ENCODE results near the gene CFAP68. TPM values are rescaled to one million over a fixed set of nuclear protein-coding genes. Genes with fewer than 3 reads are reported as not detected.
A peak's percentile ranks its signal among the peaks of the same experiment; 100 is the strongest.
"Not testable (repeated sequence)": the region's sequence is repeated elsewhere in the genome, so short reads cannot be mapped to it uniquely, and the experiment has no call there.

Gene CFAP68
- total RNA-seq, 6 experiments from 2014 or later: 10.6 to 22.9 (median 15.7) TPM

DNA sequence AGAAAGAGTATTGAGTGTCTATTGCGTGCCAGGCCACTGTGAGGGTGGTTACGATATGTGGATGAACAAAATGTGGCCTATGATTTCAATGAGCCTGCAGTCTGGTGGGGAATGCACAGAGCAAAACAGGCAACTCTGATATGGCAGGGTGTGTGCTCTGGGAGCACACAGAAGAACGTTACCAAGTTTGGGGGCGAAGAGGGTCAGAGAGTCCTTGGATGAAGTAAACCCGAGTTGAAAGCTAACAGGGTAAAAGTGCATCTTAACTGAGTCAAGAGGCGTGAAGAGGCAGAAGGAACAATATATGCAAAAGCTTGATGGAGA is 258 bp downstream of the CFAP68 start:
- Histone ChIP-seq H3K9me3 (no peaks in the 10 kb centered on the region), H3K27me3 (no peaks in the 10 kb centered on the region), H3K4me3 (peak overlapping the region; percentile 50 to 63 (median 62)), H3K27ac (peak overlapping the region; percentile 83 to 92 (median 91)), H3K36me3 (no peaks in the 10 kb centered on the region), H3K4me1 (peaks cover 0 to 6% (median 0%) of the 10 kb centered on the region in 4 donors)
- ATAC-seq (no peak), DNase-seq (no peak)
- 21% methylated on average over 5 of the region's 6 CpGs for WGBS (ENCODE audit: insufficient coverage, low coverage, low lambda C conversion rate, missing lambda C conversion rate)
- TF ChIP-seq, protein P1, sequence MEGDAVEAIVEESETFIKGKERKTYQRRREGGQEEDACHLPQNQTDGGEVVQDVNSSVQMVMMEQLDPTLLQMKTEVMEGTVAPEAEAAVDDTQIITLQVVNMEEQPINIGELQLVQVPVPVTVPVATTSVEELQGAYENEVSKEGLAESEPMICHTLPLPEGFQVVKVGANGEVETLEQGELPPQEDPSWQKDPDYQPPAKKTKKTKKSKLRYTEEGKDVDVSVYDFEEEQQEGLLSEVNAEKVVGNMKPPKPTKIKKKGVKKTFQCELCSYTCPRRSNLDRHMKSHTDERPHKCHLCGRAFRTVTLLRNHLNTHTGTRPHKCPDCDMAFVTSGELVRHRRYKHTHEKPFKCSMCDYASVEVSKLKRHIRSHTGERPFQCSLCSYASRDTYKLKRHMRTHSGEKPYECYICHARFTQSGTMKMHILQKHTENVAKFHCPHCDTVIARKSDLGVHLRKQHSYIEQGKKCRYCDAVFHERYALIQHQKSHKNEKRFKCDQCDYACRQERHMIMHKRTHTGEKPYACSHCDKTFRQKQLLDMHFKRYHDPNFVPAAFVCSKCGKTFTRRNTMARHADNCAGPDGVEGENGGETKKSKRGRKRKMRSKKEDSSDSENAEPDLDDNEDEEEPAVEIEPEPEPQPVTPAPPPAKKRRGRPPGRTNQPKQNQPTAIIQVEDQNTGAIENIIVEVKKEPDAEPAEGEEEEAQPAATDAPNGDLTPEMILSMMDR (IDR thresholded peaks at IDR 0.05): no peak
- no peak for TF ChIP-seq POLR2A (IDR thresholded peaks at IDR 0.05)
- intact Hi-C loops (cut with DNase I): no loop called here

- Histone ChIP-seq H3K36me3 (no peaks in the 10 kb centered on the region), H3K9me3 (no peaks in the 10 kb centered on the region), H3K27me3 (no peaks in the 10 kb centered on the region), H3K27ac (no peak overlapping the region), H3K4me3 (no peak overlapping the region), H3K4me1 (peaks cover 0 to 6% (median 0%) of the 10 kb centered on the region in 4 donors)
- intact Hi-C loops (cut with DNase I): no loop called here
- ATAC-seq (no peak), DNase-seq (no peak)
- 94% methylated on average over 5 of the region's 5 CpGs for WGBS (ENCODE audit: insufficient coverage, low coverage, low lambda C conversion rate, missing lambda C conversion rate)
- TF ChIP-seq, protein P1 (IDR thresholded peaks at IDR 0.05): no peak
- no peak for TF ChIP-seq POLR2A (IDR thresholded peaks at IDR 0.05)
Observed at GRCh38 chr11:111882202-111882601, 2.9 kb downstream of the CFAP68 start.

- H3K4me3 ChIP-seq; H3K9me3 ChIP-seq; ATAC-seq; H3K4me1 ChIP-seq; H3K36me3 ChIP-seq; DNase-seq; H3K27me3 ChIP-seq; H3K27ac ChIP-seq; intact Hi-C loops (cut with DNase I): not testable (repeated sequence)
- WGBS (ENCODE audit: insufficient coverage, low coverage, low lambda C conversion rate, missing lambda C conversion rate): 91% methylated on average over 4 of the region's 4 CpGs
Observed at GRCh38 chr11:111885053-111885452, 5.7 kb downstream of the CFAP68 start.

DNA sequence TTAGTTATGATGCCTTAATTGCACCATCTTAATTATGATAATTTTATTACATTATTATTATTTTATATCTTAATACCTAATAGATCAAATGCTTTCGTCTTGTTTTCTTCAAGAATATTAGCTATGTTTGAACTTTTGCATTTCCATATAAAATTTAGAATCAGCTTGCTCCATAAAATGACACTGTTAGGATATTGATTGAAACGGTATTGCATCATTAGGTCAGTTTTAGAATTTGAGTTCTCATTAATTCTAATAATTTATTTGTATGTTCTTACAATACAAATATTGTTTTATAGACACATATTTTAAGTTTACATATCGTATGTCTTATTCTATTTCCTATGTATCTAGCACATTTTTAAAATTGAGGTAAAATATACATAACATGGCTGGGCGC is 6.7 kb downstream of the CFAP68 start:
- no peak for TF ChIP-seq POLR2A (IDR thresholded peaks at IDR 0.05)
- TF ChIP-seq, protein P1 (IDR thresholded peaks at IDR 0.05): no peak
- ATAC-seq: no peak
- Histone ChIP-seq H3K4me3 (no peak overlapping the region), H3K9me3 (no peaks in the 10 kb centered on the region), H3K27me3 (no peaks in the 10 kb centered on the region), H3K4me1 (no peaks in the 10 kb centered on the region), H3K36me3 (no peaks in the 10 kb centered on the region), H3K27ac (no peak overlapping the region)
- 62% methylated on average over 4 of the region's 4 CpGs for WGBS (ENCODE audit: insufficient coverage, low coverage, low lambda C conversion rate, missing lambda C conversion rate)
- intact Hi-C loops (cut with DNase I): no loop called here
- DNase-seq: no peak

DNA sequence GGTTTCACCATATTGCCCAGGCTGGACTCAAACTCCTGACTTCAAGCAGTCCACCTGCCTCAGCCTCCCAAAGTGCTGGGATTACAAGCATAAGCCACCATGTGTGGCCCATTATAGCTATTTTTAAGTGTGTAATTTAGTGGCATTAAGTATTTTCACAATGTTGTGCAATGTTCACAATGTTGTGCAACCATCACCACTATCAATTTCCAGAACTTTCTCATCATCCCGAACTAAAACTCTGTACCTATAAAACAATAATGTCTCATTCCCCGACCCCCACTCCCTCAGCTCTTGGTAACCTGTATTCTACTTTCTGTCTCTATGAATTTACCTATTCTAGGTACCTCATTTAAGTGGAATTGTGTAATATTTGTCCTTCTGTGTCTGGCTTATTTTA is 7.5 kb downstream of the CFAP68 start:
- DNase-seq (no peak), ATAC-seq (no peak)
- Histone ChIP-seq H3K27me3 (no peaks in the 10 kb centered on the region), H3K4me1 (no peaks in the 10 kb centered on the region), H3K27ac (no peak overlapping the region), H3K4me3 (no peak overlapping the region), H3K9me3 (no peaks in the 10 kb centered on the region), H3K36me3 (no peaks in the 10 kb centered on the region)
- WGBS (ENCODE audit: insufficient coverage, low coverage, low lambda C conversion rate, missing lambda C conversion rate): 45% methylated on average over 2 of the region's 2 CpGs
- TF ChIP-seq, protein P1 (IDR thresholded peaks at IDR 0.05): no peak
- no peak for TF ChIP-seq POLR2A (IDR thresholded peaks at IDR 0.05)
- intact Hi-C loops (cut with DNase I): no loop called here
